ENCODE data around the gene PCBD1. TPM values are rescaled to one million over a fixed set of nuclear protein-coding genes. Genes with fewer than 3 reads are reported as not detected.
"Not testable (repeated sequence)": the region's sequence is repeated elsewhere in the genome, so short reads cannot be mapped to it uniquely, and the experiment has no call there.

The PCBD1 gene
- total RNA-seq, 2 experiments from 2014 or later: 37.2 to 38.6 TPM

- Mint-ChIP-seq H3K4me1 (peaks cover 26% of the 10 kb centered on the region), H3K36me3 (ENCODE audit: low read depth) (peaks cover 28% of the 10 kb centered on the region)
- H3K27me3 Mint-ChIP-seq, H3K9me3 Mint-ChIP-seq, H3K4me3 Mint-ChIP-seq, POLR2A ChIA-PET, H3K27ac Mint-ChIP-seq, CTCF ChIA-PET, DNase-seq: not testable (repeated sequence)
These were observed 26.7 kb downstream of the PCBD1 start for GRCh38 chr10:70861495-70862197.

GRCh38 chr10:70858759-70859158 lies 29.6 kb downstream of the PCBD1 start:
- Mint-ChIP-seq H3K4me3 (no peak overlapping the region), H3K27ac (no peak overlapping the region), H3K4me1 (peaks cover 13% of the 10 kb centered on the region), H3K9me3 (no peaks in the 10 kb centered on the region), H3K36me3 (ENCODE audit: low read depth) (peaks cover 32% of the 10 kb centered on the region), H3K27me3 (no peaks in the 10 kb centered on the region)
- POLR2A ChIA-PET: no interaction called here
- CTCF ChIA-PET: interaction anchor here (0.9 kb wide), 1 partner anchor 307 kb away, joined by 3 read pairs; no protein-coding TSS in a partner anchor
- no peak for DNase-seq

- H3K9me3 Mint-ChIP-seq: no peaks in the 10 kb centered on the region
- peaks cover 24% of the 10 kb centered on the region for H3K36me3 Mint-ChIP-seq (ENCODE audit: low read depth)
- peaks cover 9% of the 10 kb centered on the region for H3K4me1 Mint-ChIP-seq
- DNase-seq: no peak
- no peak overlapping the region for H3K4me3 Mint-ChIP-seq
- no peaks in the 10 kb centered on the region for H3K27me3 Mint-ChIP-seq
- no peak overlapping the region for H3K27ac Mint-ChIP-seq
- CTCF ChIA-PET: no interaction called here
- POLR2A ChIA-PET: no interaction called here
These were observed 31.9 kb downstream of the PCBD1 start for GRCh38 chr10:70856454-70856853.

DNA sequence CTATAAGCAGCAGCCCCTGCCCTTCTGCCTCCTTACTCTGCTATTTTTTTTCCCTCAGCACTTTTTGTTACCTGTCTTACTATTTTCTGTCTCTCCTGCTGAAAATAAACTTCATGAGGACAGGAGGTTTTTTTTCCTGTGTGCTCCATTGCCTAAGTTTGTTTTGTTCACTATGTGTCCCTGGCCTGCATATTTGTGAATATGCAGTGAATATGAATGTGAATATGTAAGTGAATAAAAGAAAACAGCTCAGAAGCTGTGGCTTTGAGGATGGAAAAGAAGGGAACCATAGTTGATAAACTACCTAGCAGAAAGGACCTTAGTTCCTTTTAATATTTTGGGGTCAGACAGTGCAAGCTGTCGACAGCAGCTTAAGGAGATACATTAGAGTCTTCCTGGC lies 34.9 kb downstream of the PCBD1 start:
- H3K4me1 Mint-ChIP-seq: peaks cover 15% of the 10 kb centered on the region
- DNase-seq: no peak
- no peaks in the 10 kb centered on the region for H3K27me3 Mint-ChIP-seq
- H3K4me3 Mint-ChIP-seq: no peak overlapping the region
- H3K36me3 Mint-ChIP-seq (ENCODE audit: low read depth): peaks cover 10% of the 10 kb centered on the region
- CTCF ChIA-PET: interaction anchor here (0.7 kb wide), 1 partner anchor 711 kb away, joined by 3 read pairs; no protein-coding TSS in a partner anchor
- POLR2A ChIA-PET: no interaction called here
- H3K27ac Mint-ChIP-seq: no peak overlapping the region
- H3K9me3 Mint-ChIP-seq: no peaks in the 10 kb centered on the region

GRCh38 chr10:70853038-70853437 lies 35.3 kb downstream of the PCBD1 start:
- no peak overlapping the region for H3K27ac Mint-ChIP-seq

DNA sequence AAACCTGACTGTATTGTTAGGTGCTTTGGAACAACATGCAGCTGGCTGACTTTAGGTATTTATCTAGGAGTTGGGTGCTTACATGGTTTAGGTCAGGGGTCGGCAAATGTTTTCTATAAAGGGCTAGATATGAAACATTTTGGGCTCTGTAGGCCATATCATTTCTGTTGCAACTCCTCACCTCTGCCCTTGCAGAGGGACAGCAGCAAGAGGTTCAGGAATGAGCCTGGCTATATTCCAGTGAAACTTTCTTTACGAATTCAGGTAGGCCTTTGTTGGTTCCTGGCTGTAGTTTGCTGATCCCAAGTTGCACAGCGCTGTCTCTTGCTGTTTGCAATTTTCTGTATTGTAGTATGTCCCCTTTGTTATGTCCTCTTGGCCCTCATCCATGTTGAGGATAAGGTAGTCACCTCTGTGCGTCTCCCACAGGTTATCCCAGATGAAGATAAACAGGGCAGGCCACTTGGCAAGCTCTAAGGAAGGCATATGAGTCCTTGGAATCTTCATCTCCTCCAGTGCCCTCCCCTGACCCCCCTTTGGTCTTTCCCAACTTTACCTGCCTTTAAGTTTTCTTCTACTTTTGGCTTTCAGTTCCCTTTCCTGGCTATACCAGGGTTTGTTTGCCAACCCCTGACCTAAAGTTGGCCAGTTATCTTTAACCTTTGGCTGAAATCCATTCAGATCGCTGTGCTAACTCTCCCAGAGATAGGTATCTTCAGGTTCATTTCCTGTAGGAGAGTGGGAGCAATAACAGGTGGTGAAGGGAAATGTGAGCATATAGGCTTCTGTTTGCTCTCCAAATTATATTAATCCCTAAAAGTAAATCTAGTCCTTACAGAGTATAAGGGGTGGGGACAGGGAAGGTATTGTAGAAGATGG lies 36.5 kb downstream of the PCBD1 start:
- peaks cover 8% of the 10 kb centered on the region for H3K36me3 Mint-ChIP-seq (ENCODE audit: low read depth)
- no peak overlapping the region for H3K27ac Mint-ChIP-seq
- POLR2A ChIA-PET: no interaction called here
- H3K9me3 Mint-ChIP-seq: no peaks in the 10 kb centered on the region
- DNase-seq: no peak
- peaks cover 18% of the 10 kb centered on the region for H3K4me1 Mint-ChIP-seq
- CTCF ChIA-PET: interaction anchor here (0.7 to 1.9 kb wide), 2 partner anchors 14 to 35 kb away, joined by 3 to 5 read pairs; no protein-coding TSS in a partner anchor
- no peak overlapping the region for H3K4me3 Mint-ChIP-seq
- no peaks in the 10 kb centered on the region for H3K27me3 Mint-ChIP-seq

More at GRCh38 chr10:70853038-70853437, 35.3 kb downstream of the PCBD1 start:
- H3K4me1 Mint-ChIP-seq: peaks cover 16% of the 10 kb centered on the region
- POLR2A ChIA-PET: no interaction called here
- CTCF ChIA-PET: no interaction called here
- DNase-seq: no peak
- H3K4me3 Mint-ChIP-seq: no peak overlapping the region
- no peaks in the 10 kb centered on the region for H3K27me3 Mint-ChIP-seq
- peaks cover 8% of the 10 kb centered on the region for H3K36me3 Mint-ChIP-seq (ENCODE audit: low read depth)
- H3K9me3 Mint-ChIP-seq: no peaks in the 10 kb centered on the region

GRCh38 chr10:70850097-70850496 lies 38.3 kb downstream of the PCBD1 start:
- Mint-ChIP-seq H3K36me3 (ENCODE audit: low read depth) (peaks cover 13% of the 10 kb centered on the region), H3K27me3 (no peaks in the 10 kb centered on the region), H3K4me1 (peaks cover 13% of the 10 kb centered on the region), H3K4me3 (no peak overlapping the region), H3K9me3 (no peaks in the 10 kb centered on the region), H3K27ac (no peak overlapping the region)
- ChIA-PET POLR2A (no interaction called here), CTCF (interaction anchor here (1.9 kb wide), 1 partner anchor 12 kb away, joined by 5 read pairs; no protein-coding TSS in a partner anchor)
- no peak for DNase-seq

GRCh38 chr10:70849582-70850016 lies 38.8 kb downstream of the PCBD1 start:
- Mint-ChIP-seq H3K9me3 (no peaks in the 10 kb centered on the region), H3K4me1 (peaks cover 13% of the 10 kb centered on the region), H3K27me3 (no peaks in the 10 kb centered on the region), H3K36me3 (ENCODE audit: low read depth) (peaks cover 15% of the 10 kb centered on the region), H3K27ac (no peak overlapping the region), H3K4me3 (no peak overlapping the region)
- no peak for DNase-seq
- POLR2A ChIA-PET: no interaction called here
- CTCF ChIA-PET: no interaction called here

GRCh38 chr10:70847659-70848360 lies 40.6 kb downstream of the PCBD1 start:
- CTCF ChIA-PET: no interaction called here
- no peaks in the 10 kb centered on the region for H3K9me3 Mint-ChIP-seq
- POLR2A ChIA-PET: no interaction called here
- H3K27me3 Mint-ChIP-seq: no peaks in the 10 kb centered on the region
- peaks cover 13% of the 10 kb centered on the region for H3K4me1 Mint-ChIP-seq
- peaks cover 22% of the 10 kb centered on the region for H3K36me3 Mint-ChIP-seq (ENCODE audit: low read depth)
- DNase-seq: no peak
- no peak overlapping the region for H3K4me3 Mint-ChIP-seq
- H3K27ac Mint-ChIP-seq: no peak overlapping the region

GRCh38 chr10:70846795-70847194 lies 41.6 kb downstream of the PCBD1 start:
- Mint-ChIP-seq H3K9me3 (no peaks in the 10 kb centered on the region), H3K4me3 (no peak overlapping the region), H3K27me3 (no peaks in the 10 kb centered on the region), H3K4me1 (peaks cover 13% of the 10 kb centered on the region), H3K27ac (no peak overlapping the region), H3K36me3 (ENCODE audit: low read depth) (peaks cover 22% of the 10 kb centered on the region)
- ChIA-PET POLR2A (interaction anchor here (1.1 kb wide), 1 partner anchor 8 kb away, joined by 3 read pairs; no protein-coding TSS in a partner anchor), CTCF (no interaction called here)
- no peak for DNase-seq

DNA sequence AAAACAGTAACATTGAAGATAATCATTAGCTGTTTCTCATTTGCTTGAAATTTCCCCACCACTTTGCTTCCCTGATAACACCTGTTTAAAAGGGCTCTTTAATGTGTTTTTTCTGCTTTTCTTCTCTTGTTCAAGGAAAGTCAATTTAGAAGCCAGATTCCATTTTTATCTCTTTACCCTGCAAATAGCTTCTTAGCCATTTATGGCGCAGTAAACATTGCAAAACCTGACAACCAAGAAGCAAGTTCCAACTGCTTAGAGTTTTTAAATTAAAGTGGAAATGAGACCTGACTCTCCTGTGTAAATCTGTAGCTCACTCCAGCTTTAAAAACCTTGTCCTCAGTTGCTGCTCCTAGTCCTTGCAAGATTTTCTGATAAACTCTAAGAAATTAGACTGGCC lies 42.5 kb downstream of the PCBD1 start:
- Mint-ChIP-seq H3K4me3 (no peak overlapping the region), H3K27ac (no peak overlapping the region), H3K27me3 (no peaks in the 10 kb centered on the region), H3K4me1 (peaks cover 17% of the 10 kb centered on the region), H3K9me3 (no peaks in the 10 kb centered on the region), H3K36me3 (ENCODE audit: low read depth) (peaks cover 22% of the 10 kb centered on the region)
- CTCF ChIA-PET: no interaction called here
- DNase-seq: no peak
- POLR2A ChIA-PET: no interaction called here

- Mint-ChIP-seq H3K4me1 (peaks cover 20% of the 10 kb centered on the region), H3K27ac (no peak overlapping the region), H3K36me3 (ENCODE audit: low read depth) (peaks cover 23% of the 10 kb centered on the region), H3K4me3 (no peak overlapping the region), H3K27me3 (no peaks in the 10 kb centered on the region), H3K9me3 (no peaks in the 10 kb centered on the region)
- ChIA-PET CTCF (no interaction called here), POLR2A (no interaction called here)
- DNase-seq: no peak
These were observed 43.1 kb downstream of the PCBD1 start for GRCh38 chr10:70845256-70845655.

All from activated CD4-positive, alpha-beta memory T cell treated with anti-CD3 and anti-CD28 coated beads, Interleukin-2, amount 10 ng/mL, durations not matched to agents 7 days and 5 days (primary cell).